Endothelial cell (in vitro differentiated cells): ENCODE results near the gene SH3GLB2. TPM values are rescaled to one million over a fixed set of nuclear protein-coding genes. Genes with fewer than 3 reads are reported as not detected.

ENCODE experiments used
- DNase-seq: peaks from one replicate; pipeline ENCODE4 v3.0.0; 2021; ENCODE audit warnings: low spot score
- H3K27ac Mint-ChIP-seq: one replicate; pipeline ENCODE4 v1.8.0; 2021; ENCODE audit warnings: mixed read lengths, inconsistent platforms; ENCODE audit not compliant: unreplicated experiment
- H3K27me3 Mint-ChIP-seq: one replicate; pipeline ENCODE4 v1.8.0; 2021; ENCODE audit warnings: mild to moderate bottlenecking, moderate library complexity, mixed read lengths, inconsistent platforms; ENCODE audit not compliant: unreplicated experiment
- H3K36me3 Mint-ChIP-seq: one replicate; pipeline ENCODE4 v1.8.0; 2021; ENCODE audit warnings: mild to moderate bottlenecking, low read depth, mixed read lengths, inconsistent platforms; ENCODE audit not compliant: unreplicated experiment
- H3K4me1 Mint-ChIP-seq: one replicate; pipeline ENCODE4 v1.8.0; 2021; ENCODE audit warnings: mild to moderate bottlenecking, mixed read lengths, inconsistent platforms; ENCODE audit not compliant: unreplicated experiment
- H3K4me3 Mint-ChIP-seq: one replicate; pipeline ENCODE4 v1.8.0; 2021; ENCODE audit warnings: mild to moderate bottlenecking, mixed read lengths, inconsistent platforms; ENCODE audit not compliant: unreplicated experiment
- H3K9me3 Mint-ChIP-seq: one replicate; pipeline ENCODE4 v1.8.0; 2021; ENCODE audit warnings: mixed read lengths, inconsistent platforms; ENCODE audit not compliant: unreplicated experiment
- CTCF ChIP-seq: fragments of 200-600 bp; sonication (generic); IDR thresholded peaks from one replicate; pipeline ENCODE4 v1.5.0; 2021; ENCODE audit warnings: antibody characterized with exemption; ENCODE audit not compliant: unreplicated experiment
- long read RNA-seq: library from polyadenylated mRNA; unstranded; transcript quantifications from one replicate; pipeline ENCODE4 v2.0.0, GENCODE V29; 2020; ENCODE audit not compliant: unreplicated experiment
- total RNA-seq: library from RNA; stranded (reverse); fragmentation: NEBNext Ultra II Directional; extraction: Animal tissue kit (Norgen Biotek cat#: 25700); gene quantifications from one replicate; pipeline ENCODE4 v1.2.1, GENCODE V29; 2021; ENCODE audit not compliant: unreplicated experiment

The SH3GLB2 gene
- total RNA-seq = 94.3 TPM
- long read RNA-seq, partial matches to known transcripts = 2 of 4 reads
- long read RNA-seq, other reads (novel, unspliced or antisense) = 0 of 4 reads

- Mint-ChIP-seq H3K27ac (no peak within 1 kb of the TSS), H3K36me3 (peaks cover 4% of the 10 kb centered on the region), H3K4me3 (peak within 1 kb of the TSS; percentile 89)
These were observed at the start of gene SH3GLB2 for GRCh38 chr9:129028192-129028966. TSS of gene SH3GLB2 (minus strand) at chr9:129028331. CDS start at chr9:129028154, 177 bp downstream.

GRCh38 chr9:129077236-129077635 is 49.1 kb upstream of the SH3GLB2 start:
- H3K4me1 Mint-ChIP-seq = peaks cover 8% of the 10 kb centered on the region
- no peaks in the 10 kb centered on the region for H3K36me3 Mint-ChIP-seq
- peak overlapping the region; percentile 48 for H3K27ac Mint-ChIP-seq
- TF ChIP-seq CTCF = no peak
- DNase-seq = no peak
- H3K4me3 Mint-ChIP-seq = no peak overlapping the region
- H3K9me3 Mint-ChIP-seq = no peaks in the 10 kb centered on the region
- peaks cover 3% of the 10 kb centered on the region for H3K27me3 Mint-ChIP-seq

More at GRCh38 chr9:129028192-129028966, at the start of gene SH3GLB2:
- Mint-ChIP-seq H3K9me3 (no peaks in the 10 kb centered on the region), H3K4me1 (peaks cover 18% of the 10 kb centered on the region), H3K27me3 (peaks cover 3% of the 10 kb centered on the region)
- TF ChIP-seq CTCF = peak; percentile 73
- peak; percentile 99 for DNase-seq

GRCh38 chr9:129076640-129077037 is 48.5 kb upstream of the SH3GLB2 start:
- DNase-seq = no peak
- TF ChIP-seq CTCF = no peak
- Mint-ChIP-seq H3K36me3 (no peaks in the 10 kb centered on the region), H3K9me3 (no peaks in the 10 kb centered on the region), H3K4me3 (no peak overlapping the region), H3K27me3 (peaks cover 3% of the 10 kb centered on the region), H3K27ac (no peak overlapping the region), H3K4me1 (peaks cover 12% of the 10 kb centered on the region)

GRCh38 chr9:129075996-129076639 is 48.0 kb upstream of the SH3GLB2 start:
- Mint-ChIP-seq H3K27me3 (peaks cover 3% of the 10 kb centered on the region), H3K4me1 (peaks cover 12% of the 10 kb centered on the region), H3K27ac (no peak overlapping the region), H3K4me3 (no peak overlapping the region), H3K9me3 (no peaks in the 10 kb centered on the region), H3K36me3 (no peaks in the 10 kb centered on the region)
- no peak for TF ChIP-seq CTCF
- no peak for DNase-seq

GRCh38 chr9:129074106-129074505 is 46.0 kb upstream of the SH3GLB2 start:
- H3K27ac Mint-ChIP-seq = no peak overlapping the region
- H3K36me3 Mint-ChIP-seq = no peaks in the 10 kb centered on the region
- peaks cover 2% of the 10 kb centered on the region for H3K27me3 Mint-ChIP-seq
- no peak overlapping the region for H3K4me3 Mint-ChIP-seq
- no peak for TF ChIP-seq CTCF
- peaks cover 7% of the 10 kb centered on the region for H3K4me1 Mint-ChIP-seq
- DNase-seq = no peak
- no peaks in the 10 kb centered on the region for H3K9me3 Mint-ChIP-seq
